ENCODE measurements around the gene MEF2C.
"Not testable (repeated sequence)": the region's sequence is repeated elsewhere in the genome, so short reads cannot be mapped to it uniquely, and the experiment has no call there.

Gene MEF2C

DNA sequence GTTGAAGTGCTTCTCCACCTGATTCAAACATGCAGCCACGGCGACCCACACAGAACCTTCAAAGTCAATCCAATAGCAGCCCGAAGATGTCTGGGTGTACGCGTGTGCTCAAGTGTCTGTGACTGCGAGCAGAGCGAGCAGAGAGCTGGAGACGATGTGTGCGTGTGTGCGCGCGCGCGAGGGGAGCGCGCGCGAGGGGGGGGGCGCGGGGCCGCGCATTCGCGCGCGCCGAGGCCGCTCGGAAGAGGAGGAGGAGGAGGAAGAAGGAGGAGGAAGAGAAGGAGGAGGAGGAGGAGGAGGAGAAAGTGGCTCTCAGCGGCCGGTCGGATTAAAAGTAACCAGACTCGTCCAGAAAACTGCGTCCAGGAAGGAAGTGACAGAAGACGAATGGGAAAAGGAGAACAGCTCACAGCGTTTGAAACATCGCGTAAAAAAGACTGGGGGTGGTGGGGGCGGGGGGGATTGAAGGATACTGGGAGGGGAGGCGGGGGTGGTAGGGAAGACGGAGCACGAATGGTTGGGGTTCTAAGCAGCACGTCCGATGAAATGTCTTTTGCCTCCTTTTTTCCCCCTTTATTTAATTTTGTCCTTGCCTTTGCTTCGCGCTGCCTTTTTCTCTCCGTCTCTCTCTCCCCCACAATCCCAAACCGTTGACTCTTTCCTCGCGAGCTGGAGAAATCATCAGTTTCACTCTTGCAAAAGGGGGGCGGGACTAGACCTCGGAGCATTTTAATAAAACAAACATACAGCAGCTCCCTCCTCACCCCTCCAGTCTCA, at the start of gene MEF2C:
MEF2C (minus strand) TSS at position 126 of the 777 bp plus-strand sequence. CDS start 59,396 bp downstream, outside the sequence.
- peak; percentile 76 for DNase-seq

GRCh38 chr5:88932541-88932940, 49.6 kb upstream of the MEF2C start:
- DNase-seq, result no peak

- DNase-seq, result no peak
Observed at GRCh38 chr5:88930335-88930734, 47.4 kb upstream of the MEF2C start.

DNA sequence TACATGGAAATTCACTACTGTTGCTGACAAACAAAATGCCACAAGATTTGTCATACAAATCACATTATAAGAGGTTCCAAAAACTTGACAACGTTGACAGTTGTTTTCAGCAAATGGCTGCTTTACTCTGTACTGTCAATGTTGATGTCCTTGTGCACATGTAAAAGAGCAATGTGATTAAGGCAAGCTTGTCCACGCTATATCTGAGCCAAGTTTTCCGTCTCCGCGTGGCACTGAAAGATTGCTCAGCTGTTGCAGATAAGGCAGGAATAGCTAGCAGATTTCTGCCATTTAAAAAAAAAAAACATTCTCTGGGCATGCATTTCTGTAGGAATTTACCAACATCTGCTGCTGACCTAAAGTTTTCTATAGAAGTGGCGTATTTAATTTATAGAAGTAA, 46.4 kb upstream of the MEF2C start:
- no peak for DNase-seq

DNA sequence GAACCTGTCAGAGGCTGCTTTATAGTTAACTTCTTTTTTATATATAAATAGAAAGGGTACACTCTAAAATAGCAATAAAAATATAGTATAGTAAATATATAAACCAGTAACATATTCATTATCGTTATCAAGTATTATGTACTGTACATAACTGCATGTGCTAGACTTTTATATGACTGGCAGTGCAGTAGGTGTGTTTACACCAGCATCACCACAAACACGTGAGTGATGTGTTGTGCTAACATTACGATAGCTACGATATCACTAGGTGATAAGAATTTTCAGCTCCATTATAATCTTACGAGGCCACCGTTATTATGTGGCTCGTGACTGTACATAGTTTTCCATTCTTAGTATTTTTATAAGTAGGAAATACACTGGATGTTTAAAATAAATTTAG, 43.8 kb upstream of the MEF2C start:
- DNase-seq, result no peak

GRCh38 chr5:88925692-88926490, 42.9 kb upstream of the MEF2C start:
- no peak for DNase-seq

DNA sequence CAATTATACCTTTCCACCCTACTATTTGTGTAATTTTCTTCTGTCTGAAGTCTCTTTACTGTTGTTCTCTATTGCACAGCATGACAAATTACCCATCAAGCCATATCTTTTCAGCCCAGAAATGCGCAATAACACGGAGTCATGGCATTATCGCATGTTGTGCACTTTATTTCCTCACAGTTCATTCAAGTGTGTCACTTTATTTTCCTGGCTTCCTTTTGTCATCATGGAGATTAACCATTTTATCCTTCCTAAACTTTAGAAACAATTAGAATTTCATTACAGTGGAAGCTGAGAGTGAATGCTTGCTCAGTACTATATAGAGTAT, 41.3 kb upstream of the MEF2C start:
- DNase-seq, result no peak

DNA sequence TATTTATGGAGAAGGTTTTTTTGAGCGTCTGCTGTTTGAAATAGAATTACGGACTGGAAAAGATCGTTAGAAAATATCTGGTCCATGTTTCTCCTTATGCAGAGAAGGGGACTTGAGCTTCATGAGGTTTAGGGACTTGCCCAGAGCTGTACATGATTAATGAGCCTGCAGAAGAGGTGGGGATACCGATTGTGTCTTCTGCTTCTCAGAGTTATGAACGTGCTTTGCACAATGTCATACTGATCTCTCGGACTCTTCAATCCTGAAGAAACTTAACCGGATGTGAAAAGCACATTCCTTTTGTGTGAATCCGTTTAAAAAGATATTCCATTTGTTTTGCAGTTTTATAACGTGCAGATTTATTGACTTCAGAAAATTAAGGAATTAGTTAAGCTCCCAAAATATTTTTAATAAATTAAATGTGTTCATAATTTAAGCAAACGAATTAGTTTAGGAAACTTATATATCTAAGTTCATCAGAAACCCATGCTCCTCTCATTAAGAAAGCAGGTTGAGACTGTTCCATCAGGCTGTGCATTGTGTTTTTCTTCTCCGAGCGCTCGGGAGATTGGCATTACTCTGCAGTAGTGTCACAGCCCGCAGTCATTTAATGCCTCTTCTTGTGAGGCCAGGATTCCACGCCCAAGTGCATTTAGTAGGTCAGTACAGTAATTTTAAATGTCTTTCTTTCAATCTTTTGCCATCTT, 40.8 kb upstream of the MEF2C start:
- no peak for DNase-seq

DNA sequence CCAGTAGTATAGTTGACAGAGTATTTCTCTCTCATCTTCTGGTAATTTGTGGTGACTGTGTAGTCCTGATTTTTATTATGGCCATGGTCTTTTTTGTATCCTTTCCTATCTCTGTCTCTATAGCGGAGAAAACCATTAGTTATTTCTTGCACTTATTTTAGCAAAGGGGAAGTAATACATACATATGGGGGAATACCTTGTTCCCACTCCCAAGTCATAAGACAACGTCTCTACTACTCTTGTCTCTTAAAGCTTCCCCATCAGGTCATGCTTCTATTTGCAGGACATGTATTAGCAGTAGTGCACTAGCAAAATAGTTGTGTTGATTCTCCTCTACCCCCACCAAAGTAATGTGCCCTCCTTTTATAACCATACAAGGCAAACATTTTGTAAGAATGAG, 29.8 kb upstream of the MEF2C start:
- not testable (repeated sequence) for DNase-seq

- DNase-seq, result not testable (repeated sequence)
Observed at GRCh38 chr5:88911059-88911572, 28.1 kb upstream of the MEF2C start.

GRCh38 chr5:88904478-88904877, 21.5 kb upstream of the MEF2C start:
- DNase-seq, result not testable (repeated sequence)

DNA sequence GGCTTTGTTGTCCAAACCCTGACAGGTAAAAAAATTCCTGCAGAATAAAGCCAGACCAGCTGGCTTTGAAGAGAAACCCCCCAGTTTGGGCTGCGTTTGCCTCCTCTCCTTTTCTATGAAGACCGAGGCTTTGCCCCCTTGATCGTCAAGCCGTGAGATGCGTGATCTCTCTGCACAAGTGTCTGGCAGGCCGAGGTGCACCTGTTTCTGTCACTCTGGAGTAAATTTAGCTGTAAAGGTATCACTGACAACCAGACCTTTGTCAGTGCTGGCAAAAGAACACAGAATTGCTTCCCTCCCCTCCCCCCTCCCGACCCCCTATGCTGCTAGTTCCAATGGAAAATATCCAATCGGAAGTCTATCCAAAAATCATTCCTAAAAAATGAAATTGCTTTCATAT, 21.0 kb upstream of the MEF2C start:
- DNase-seq, result not testable (repeated sequence)

GRCh38 chr5:88901077-88901476, 18.1 kb upstream of the MEF2C start:
- not testable (repeated sequence) for DNase-seq

DNA sequence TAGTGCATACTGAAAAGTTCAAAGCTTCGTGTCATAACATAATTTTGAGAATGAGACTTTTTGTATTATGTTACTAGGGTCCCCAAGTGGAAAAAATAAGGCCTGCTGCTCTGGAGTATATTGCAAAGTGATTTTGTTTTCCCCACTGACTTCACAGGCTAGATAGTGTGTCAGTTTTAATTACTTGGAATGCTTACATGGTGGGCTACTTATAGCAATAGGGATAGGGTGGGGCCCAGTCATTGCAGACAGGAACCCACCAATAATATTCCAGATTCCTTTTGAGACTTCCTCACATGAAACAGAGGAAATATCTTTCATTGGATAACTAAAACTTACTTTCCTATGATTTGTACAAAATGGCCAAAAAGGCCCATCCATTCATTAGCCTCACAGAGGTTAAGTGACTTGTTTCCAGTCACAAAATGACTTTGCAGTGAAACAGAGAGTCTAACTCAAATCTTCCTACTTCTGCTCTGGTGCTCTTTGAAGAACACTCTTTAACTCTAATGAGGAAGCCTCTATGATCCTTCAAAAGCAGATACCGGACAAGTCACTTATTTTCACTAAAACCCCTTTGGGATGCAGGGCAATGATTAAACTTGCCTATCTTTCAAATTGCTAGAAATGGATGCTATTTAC, 16.2 kb upstream of the MEF2C start:
- no peak for DNase-seq

DNA sequence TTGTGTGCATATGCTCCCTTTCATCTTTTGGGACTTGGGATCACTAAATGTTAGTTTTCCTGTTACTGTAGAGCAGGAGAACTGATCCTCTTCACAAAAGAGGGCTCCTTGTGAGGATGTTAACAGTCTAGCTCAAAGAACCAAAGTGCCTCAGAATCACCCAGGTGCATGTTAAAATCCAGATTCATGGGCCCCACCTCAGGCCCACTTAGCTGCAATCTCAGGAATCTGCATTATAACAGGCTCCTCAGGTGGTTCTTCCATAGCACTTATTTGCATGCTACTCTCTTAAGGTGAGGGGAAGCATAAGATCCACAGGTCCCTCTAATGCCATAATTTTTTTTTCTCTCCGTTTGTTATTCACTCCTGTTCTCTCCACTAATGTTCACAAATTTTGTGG, 14.8 kb upstream of the MEF2C start:
- no peak for DNase-seq

GRCh38 chr5:88895681-88896501, 12.9 kb upstream of the MEF2C start:
- no peak for DNase-seq

DNA sequence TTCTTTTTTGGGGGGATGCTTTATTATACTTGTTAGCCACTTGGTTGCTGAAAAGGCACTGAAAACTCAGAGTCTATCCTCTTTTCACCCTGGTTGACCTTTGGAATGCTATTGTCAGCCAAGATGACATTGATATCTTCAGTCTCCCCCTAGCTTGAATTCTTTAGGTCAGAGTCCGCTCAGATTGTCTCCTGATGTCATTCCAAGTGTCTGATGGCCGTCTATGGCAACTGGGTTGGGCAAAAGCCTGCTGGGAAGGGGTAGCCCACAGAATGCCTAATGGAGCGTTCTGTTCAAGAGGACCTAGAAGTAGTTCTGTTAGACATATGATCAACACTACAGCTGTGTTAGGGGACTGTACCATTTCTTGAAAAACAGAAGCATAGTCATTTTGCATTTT, 9.7 kb upstream of the MEF2C start:
- no peak for DNase-seq

- DNase-seq, result no peak
Observed at GRCh38 chr5:88890070-88890781, 7.2 kb upstream of the MEF2C start.

GRCh38 chr5:88889189-88890069, 6.4 kb upstream of the MEF2C start:
- DNase-seq, result peak; percentile 23

- DNase-seq, result no peak
Observed at GRCh38 chr5:88888848-88889188, 5.8 kb upstream of the MEF2C start.

Data from CD4-positive, alpha-beta T cell treated with Interferon gamma for 1 hour (primary cell).